ENCODE measurements around the gene ADGRA1.

Gene ADGRA1

DNA sequence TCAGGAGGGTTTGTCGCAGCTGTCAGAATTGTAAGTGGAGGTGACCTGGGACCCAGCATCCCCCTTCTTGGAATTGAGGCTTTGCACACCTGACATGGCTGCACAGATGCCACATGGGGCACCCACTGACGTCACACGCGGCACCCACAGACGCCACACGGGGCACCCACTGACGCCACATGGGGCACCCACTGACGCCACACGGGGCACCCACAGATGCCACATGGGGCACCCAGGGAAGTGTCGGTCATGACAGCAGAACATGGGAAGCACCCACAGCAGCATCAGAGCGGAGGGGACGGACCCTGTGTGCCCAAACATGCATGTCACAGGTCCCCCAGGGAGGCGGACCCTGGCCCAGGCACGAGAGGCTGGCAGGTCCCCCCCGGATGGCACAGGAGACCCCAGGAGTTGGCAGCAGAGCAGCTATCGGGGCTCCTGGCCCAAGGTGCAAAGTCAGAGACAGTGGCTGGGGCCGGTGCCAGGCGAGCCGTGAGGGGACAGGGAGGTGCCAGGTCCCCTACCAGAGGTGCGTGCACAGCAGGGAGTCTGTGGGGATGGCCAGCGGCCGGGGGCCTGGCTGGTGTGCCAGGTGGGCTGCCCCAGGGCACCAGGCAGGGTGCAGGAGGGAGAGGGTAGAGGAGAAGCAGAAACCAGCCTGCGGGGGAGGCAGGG is 93.4 kb downstream of the ADGRA1 start:
- no peak for DNase-seq

All from fibroblast of skin of back (primary cell).